HL-60 (cell line): ENCODE results near the gene CFAP61.

Experiments
- DNase-seq, 2 experiments: peaks; one replicate each; pipeline ENCODE4 v3.0.0-alpha.2; 2010 to 2020; ENCODE audit warnings: low read depth in 1 of 2, low spot score in 1 of 2
- H3K27ac ChIP-seq: fragments of 250-450 bp; sonication (Bioruptor Pico); replicated peaks from 2 replicates; pipeline ENCODE4 v1.5.1; 2020; ENCODE audit warnings: mild to moderate bottlenecking, moderate library complexity
- H3K27me3 ChIP-seq: fragments of 250-450 bp; sonication (Bioruptor Pico); 2 replicates; pipeline ENCODE4 v1.5.1; 2021; ENCODE audit warnings: mild to moderate bottlenecking, moderate library complexity; ENCODE audit not compliant: insufficient read depth, poor library complexity, severe bottlenecking
- H3K4me3 ChIP-seq: replicated peaks from 2 replicates; pipeline ENCODE4 v1.5.1; 2011; ENCODE audit warnings: mild to moderate bottlenecking, control low read depth, low read length; ENCODE audit not compliant: insufficient read depth
- GABPA ChIP-seq: IDR thresholded peaks from 2 replicates; pipeline ENCODE4 v1.6.1; 2012; ENCODE audit warnings: low read depth
- POLR2AphosphoS5 ChIP-seq: IDR thresholded peaks from 2 replicates; pipeline ENCODE4 v1.6.1; 2012; ENCODE audit warnings: low read depth
- SPI1 ChIP-seq: IDR thresholded peaks from 2 replicates; pipeline ENCODE4 v1.6.1; 2012; ENCODE audit warnings: low read depth, mild to moderate bottlenecking, borderline replicate concordance
- TF ChIP-seq, protein P1 (sequence below): IDR thresholded peaks from 2 replicates; pipeline ENCODE4 v1.6.1; 2012; ENCODE audit warnings: low read depth; ENCODE audit not compliant: insufficient replicate concordance
- TF ChIP-seq, protein P2 (sequence below): IDR thresholded peaks from one replicate; pipeline ENCODE4 v1.5.1; 2011; ENCODE audit warnings: low read length, control low read depth, inconsistent platforms; ENCODE audit not compliant: insufficient read depth

Gene CFAP61

DNA sequence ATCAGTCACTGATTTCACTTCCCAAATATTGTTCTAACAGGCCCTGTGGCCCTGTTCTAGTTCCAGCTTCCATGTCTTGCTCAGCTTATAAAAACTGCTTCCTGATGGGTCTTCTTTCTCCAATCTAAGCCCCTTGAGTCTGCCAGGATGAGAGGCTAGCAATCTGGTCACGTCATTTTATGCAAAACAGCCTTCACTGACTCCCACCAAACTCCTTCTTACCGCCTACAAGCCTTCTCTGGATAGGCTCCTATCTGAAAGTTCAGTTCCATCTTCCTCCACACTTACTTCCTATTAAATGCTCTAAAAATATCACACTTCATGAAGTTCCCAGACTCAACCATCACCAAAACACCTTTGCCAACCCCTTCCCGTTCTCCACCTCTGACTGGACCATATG lies 15.6 kb upstream of the CFAP61 start:
- Histone ChIP-seq H3K27ac (no peak overlapping the region), H3K27me3 (no peaks in the 10 kb centered on the region), H3K4me3 (no peak overlapping the region)
- no peak for DNase-seq
- TF ChIP-seq, protein P1, sequence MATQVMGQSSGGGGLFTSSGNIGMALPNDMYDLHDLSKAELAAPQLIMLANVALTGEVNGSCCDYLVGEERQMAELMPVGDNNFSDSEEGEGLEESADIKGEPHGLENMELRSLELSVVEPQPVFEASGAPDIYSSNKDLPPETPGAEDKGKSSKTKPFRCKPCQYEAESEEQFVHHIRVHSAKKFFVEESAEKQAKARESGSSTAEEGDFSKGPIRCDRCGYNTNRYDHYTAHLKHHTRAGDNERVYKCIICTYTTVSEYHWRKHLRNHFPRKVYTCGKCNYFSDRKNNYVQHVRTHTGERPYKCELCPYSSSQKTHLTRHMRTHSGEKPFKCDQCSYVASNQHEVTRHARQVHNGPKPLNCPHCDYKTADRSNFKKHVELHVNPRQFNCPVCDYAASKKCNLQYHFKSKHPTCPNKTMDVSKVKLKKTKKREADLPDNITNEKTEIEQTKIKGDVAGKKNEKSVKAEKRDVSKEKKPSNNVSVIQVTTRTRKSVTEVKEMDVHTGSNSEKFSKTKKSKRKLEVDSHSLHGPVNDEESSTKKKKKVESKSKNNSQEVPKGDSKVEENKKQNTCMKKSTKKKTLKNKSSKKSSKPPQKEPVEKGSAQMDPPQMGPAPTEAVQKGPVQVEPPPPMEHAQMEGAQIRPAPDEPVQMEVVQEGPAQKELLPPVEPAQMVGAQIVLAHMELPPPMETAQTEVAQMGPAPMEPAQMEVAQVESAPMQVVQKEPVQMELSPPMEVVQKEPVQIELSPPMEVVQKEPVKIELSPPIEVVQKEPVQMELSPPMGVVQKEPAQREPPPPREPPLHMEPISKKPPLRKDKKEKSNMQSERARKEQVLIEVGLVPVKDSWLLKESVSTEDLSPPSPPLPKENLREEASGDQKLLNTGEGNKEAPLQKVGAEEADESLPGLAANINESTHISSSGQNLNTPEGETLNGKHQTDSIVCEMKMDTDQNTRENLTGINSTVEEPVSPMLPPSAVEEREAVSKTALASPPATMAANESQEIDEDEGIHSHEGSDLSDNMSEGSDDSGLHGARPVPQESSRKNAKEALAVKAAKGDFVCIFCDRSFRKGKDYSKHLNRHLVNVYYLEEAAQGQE: no peak
- no peak for TF ChIP-seq GABPA
- no peak for TF ChIP-seq POLR2AphosphoS5
- no peak for TF ChIP-seq SPI1
- TF ChIP-seq, protein P2, sequence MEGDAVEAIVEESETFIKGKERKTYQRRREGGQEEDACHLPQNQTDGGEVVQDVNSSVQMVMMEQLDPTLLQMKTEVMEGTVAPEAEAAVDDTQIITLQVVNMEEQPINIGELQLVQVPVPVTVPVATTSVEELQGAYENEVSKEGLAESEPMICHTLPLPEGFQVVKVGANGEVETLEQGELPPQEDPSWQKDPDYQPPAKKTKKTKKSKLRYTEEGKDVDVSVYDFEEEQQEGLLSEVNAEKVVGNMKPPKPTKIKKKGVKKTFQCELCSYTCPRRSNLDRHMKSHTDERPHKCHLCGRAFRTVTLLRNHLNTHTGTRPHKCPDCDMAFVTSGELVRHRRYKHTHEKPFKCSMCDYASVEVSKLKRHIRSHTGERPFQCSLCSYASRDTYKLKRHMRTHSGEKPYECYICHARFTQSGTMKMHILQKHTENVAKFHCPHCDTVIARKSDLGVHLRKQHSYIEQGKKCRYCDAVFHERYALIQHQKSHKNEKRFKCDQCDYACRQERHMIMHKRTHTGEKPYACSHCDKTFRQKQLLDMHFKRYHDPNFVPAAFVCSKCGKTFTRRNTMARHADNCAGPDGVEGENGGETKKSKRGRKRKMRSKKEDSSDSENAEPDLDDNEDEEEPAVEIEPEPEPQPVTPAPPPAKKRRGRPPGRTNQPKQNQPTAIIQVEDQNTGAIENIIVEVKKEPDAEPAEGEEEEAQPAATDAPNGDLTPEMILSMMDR: no peak

DNA sequence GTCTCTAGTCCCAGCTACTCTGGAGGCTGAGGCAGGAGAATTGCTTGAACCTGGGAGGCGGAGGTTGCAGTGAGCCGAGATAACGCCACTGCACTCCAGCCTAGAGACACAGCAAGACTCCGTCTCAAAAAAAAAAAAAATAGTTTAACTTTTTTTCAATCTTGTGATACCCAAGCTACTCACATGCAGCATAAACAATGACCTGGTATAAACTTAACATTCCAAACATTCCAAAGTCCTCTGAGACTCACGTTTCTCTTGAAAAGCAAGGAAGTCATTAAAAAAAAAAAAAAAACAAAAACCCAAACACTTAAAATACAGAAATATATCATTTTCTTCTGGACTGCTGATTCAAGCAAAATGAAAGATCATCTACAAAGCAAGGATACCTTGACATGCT lies 14.4 kb upstream of the CFAP61 start:
- H3K4me3 ChIP-seq: no peak overlapping the region
- H3K27ac ChIP-seq: no peak overlapping the region
- no peak for DNase-seq
- no peaks in the 10 kb centered on the region for H3K27me3 ChIP-seq
- TF ChIP-seq SPI1: no peak
- no peak for TF ChIP-seq GABPA
- TF ChIP-seq, protein P1: no peak
- TF ChIP-seq, protein P2: no peak
- TF ChIP-seq POLR2AphosphoS5: no peak

DNA sequence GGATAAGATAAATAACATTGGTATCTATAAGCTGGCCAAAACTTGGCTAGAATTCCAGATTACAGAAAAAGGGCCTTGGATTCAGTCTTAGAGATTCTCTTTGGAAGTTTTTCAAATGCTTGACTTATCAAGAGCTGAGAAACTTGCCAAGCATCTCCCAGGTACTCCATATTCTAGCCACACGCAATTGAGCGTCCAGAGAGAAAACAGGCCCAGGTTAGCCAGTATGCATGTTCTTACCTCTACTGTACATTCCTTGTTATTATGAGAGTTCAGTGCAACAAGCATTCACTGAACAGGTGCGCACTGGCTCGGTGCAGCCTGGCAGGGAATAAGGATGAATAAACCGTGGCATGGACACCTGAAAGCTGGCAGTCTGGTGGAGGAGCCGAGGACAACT lies 13.7 kb upstream of the CFAP61 start:
- DNase-seq: no peak
- H3K4me3 ChIP-seq: no peak overlapping the region
- H3K27me3 ChIP-seq: no peaks in the 10 kb centered on the region

More for the DNA sequence above, 13.7 kb upstream of the CFAP61 start:
- TF ChIP-seq, protein P1: no peak
- TF ChIP-seq POLR2AphosphoS5: no peak
- no peak for TF ChIP-seq SPI1
- H3K27ac ChIP-seq: no peak overlapping the region
